ENCODE data around the gene PALM.

The PALM gene

GRCh38 chr19:752652-753517 is 44.1 kb downstream of the PALM start:
- DNase-seq: no peak

GRCh38 chr19:754530-754929 is 45.8 kb downstream of the PALM start:
- no peak for DNase-seq

GRCh38 chr19:755063-755462 is 46.3 kb downstream of the PALM start:
- DNase-seq: no peak

GRCh38 chr19:756236-756635 is 47.5 kb downstream of the PALM start:
- no peak for DNase-seq

- no peak for DNase-seq
Measured at GRCh38 chr19:756821-757688, 48.3 kb downstream of the PALM start.

GRCh38 chr19:757811-758668 is 49.3 kb downstream of the PALM start:
- no peak for DNase-seq

- no peak for DNase-seq
Measured at GRCh38 chr19:763181-763580, 54.4 kb downstream of the PALM start.

GRCh38 chr19:763869-764268 is 55.1 kb downstream of the PALM start:
- DNase-seq: no peak

- no peak for DNase-seq
Measured at GRCh38 chr19:764301-764700, 55.6 kb downstream of the PALM start.

GRCh38 chr19:765179-765738 is 56.5 kb downstream of the PALM start:
- DNase-seq: no peak

- DNase-seq: no peak
Measured at GRCh38 chr19:768424-768823, 59.7 kb downstream of the PALM start.

- no peak for DNase-seq
Measured at GRCh38 chr19:769616-770015, 60.9 kb downstream of the PALM start.

- DNase-seq: no peak
Measured at GRCh38 chr19:771332-771785, 62.6 kb downstream of the PALM start.

- no peak for DNase-seq
Measured at GRCh38 chr19:772063-772462, 63.3 kb downstream of the PALM start.

GRCh38 chr19:772730-773436 is 64.1 kb downstream of the PALM start:
- DNase-seq: no peak

GRCh38 chr19:776549-776948 is 67.8 kb downstream of the PALM start:
- no peak for DNase-seq

GRCh38 chr19:778910-779653 is 70.3 kb downstream of the PALM start:
- no peak for DNase-seq

GRCh38 chr19:780935-781334 is 72.2 kb downstream of the PALM start:
- DNase-seq: no peak

GRCh38 chr19:781800-782184 is 73.1 kb downstream of the PALM start:
- no peak for DNase-seq

GRCh38 chr19:782185-782877 is 73.6 kb downstream of the PALM start:
- DNase-seq: no peak

All from central memory CD4-positive, alpha-beta T cell (primary cell).